Mucosa of descending colon (tissue), 3 donors: Measurements from ENCODE around the gene SH3PXD2A. TPM values are rescaled to one million over a fixed set of nuclear protein-coding genes. Genes with fewer than 3 reads are reported as not detected.
"Not testable (repeated sequence)": the region's sequence is repeated elsewhere in the genome, so short reads cannot be mapped to it uniquely, and the experiment has no call there.

ENCODE experiments used
- ATAC-seq: fragments of 200-7000 bp; cut with Tn5 transposase; one replicate; pipeline ENCODE4 v1.9.1; 2020; ENCODE audit warnings: mild to moderate bottlenecking, moderate library complexity
- DNase-seq, 3 donors: peaks; one replicate each; pipeline ENCODE4 v3.0.0-alpha.2; 2020
- H3K36me3 ChIP-seq: fragments of 200-600 bp; one replicate; pipeline ENCODE4 v1.8.0; 2021; ENCODE audit warnings: low read depth, mild to moderate bottlenecking
- H3K4me1 ChIP-seq: fragments of 200-600 bp; one replicate; pipeline ENCODE4 v1.8.0; 2021; ENCODE audit warnings: low read depth, mild to moderate bottlenecking
- H3K4me3 ChIP-seq: fragments of 200-600 bp; one replicate; pipeline ENCODE4 v1.8.0; 2021; ENCODE audit warnings: mild to moderate bottlenecking
- H3K9me3 ChIP-seq: fragments of 200-600 bp; one replicate; pipeline ENCODE4 v1.8.0; 2021; ENCODE audit warnings: mild to moderate bottlenecking
- intact Hi-C, 2 donors: fragments of 100-400 bp; cut with DNase I in 1 of 2; cut with micrococcal nuclease in 1 of 2; formaldehyde crosslinking; loops; one replicate each; pipeline versions ENCODE4 v1.11.0 to v1.11.1; 2022; cut with DNase I, micrococcal nuclease
- total RNA-seq, 3 donors: library from RNA; stranded (reverse); fragmentation: NEBNext Ultra II Directional in 2 of 3; extraction: Animal tissue kit (Norgen Biotek cat#: 25700) in 2 of 3; gene quantifications; one replicate each; pipeline versions ENCODE4 v1.2.1 to v1.2.4, GENCODE V29; 2021 to 2023
- TF ChIP-seq, protein P1 (sequence below): fragments of 200-600 bp; IDR thresholded peaks from one replicate; pipeline ENCODE4 v1.8.0; 2022; ENCODE audit warnings: antibody characterized with exemption, mild to moderate bottlenecking
- donor health status: DM: no; HTN: no; CAD: no; lungs with moderate emphysema.
- donor health status: DM: no; HTN: no; CAD: no.
- donor health status: DM: no; HTN: yes; CAD: no.

SH3PXD2A gene
- total RNA-seq, 3 donors from 2014 or later = 46.1 to 91.4 (median 60.6) TPM

DNA sequence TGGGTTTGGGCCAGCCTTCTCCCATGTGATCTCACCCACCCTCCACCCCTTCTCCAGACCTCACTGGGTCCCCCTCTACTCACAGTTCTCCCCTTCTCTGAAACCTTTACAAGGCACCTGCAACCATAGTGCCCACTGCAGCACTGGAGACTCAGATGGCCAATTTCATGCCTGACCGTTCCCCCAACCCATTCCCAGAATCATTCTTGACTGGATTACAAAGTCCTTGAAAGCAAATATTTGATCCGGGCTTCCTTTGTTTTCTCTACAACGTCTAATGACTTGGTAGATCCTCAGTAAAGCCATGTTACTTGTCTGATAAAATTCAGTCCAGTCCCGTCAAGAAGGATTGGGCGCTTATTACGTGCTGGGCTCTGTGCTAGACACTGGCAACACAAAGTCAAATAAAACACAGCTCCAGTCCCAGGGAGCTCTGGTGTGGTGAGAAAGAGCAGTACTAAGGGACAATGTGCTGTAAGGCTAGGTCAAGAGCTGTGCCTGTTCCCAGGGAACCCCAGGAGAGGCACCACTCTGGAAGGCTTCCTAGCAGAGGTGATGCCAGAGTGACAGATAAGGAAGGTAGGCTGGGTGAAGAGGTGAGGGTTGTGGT lies 36.5 kb downstream of the SH3PXD2A start:
- peaks cover 38% of the 10 kb centered on the region for H3K4me1 ChIP-seq
- intact Hi-C loops = no loop called here
- no peak overlapping the region for H3K4me3 ChIP-seq
- peak in 1 of 3 donors; percentile 21 for DNase-seq
- TF ChIP-seq, protein P1, sequence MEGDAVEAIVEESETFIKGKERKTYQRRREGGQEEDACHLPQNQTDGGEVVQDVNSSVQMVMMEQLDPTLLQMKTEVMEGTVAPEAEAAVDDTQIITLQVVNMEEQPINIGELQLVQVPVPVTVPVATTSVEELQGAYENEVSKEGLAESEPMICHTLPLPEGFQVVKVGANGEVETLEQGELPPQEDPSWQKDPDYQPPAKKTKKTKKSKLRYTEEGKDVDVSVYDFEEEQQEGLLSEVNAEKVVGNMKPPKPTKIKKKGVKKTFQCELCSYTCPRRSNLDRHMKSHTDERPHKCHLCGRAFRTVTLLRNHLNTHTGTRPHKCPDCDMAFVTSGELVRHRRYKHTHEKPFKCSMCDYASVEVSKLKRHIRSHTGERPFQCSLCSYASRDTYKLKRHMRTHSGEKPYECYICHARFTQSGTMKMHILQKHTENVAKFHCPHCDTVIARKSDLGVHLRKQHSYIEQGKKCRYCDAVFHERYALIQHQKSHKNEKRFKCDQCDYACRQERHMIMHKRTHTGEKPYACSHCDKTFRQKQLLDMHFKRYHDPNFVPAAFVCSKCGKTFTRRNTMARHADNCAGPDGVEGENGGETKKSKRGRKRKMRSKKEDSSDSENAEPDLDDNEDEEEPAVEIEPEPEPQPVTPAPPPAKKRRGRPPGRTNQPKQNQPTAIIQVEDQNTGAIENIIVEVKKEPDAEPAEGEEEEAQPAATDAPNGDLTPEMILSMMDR = no peak
- no peaks in the 10 kb centered on the region for H3K9me3 ChIP-seq
- ATAC-seq = peak; percentile 15
- H3K36me3 ChIP-seq = no peaks in the 10 kb centered on the region

DNA sequence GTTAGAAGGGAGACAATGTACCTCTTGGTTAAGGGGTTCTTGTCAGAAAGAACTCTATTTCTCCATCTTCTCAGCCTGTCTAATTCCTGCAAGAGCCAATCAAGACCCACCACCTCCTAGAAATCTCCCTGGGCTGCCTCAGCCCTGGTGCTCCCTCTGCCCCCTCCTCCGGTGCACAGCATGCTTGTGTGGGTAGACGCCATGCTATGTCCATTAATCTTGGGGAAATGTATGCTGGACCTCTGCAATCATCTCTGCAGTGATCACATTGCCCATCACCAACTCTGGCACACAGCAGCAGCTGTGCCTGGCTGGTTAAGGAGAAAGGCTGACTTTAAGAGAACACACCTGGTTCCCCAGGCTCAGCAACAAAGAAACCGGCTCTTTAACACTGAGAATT lies 37.3 kb downstream of the SH3PXD2A start:
- no peak for DNase-seq
- H3K9me3 ChIP-seq = no peaks in the 10 kb centered on the region
- no peak overlapping the region for H3K4me3 ChIP-seq
- intact Hi-C loops = no loop called here
- H3K36me3 ChIP-seq = no peaks in the 10 kb centered on the region
- H3K4me1 ChIP-seq = peaks cover 38% of the 10 kb centered on the region
- no peak for ATAC-seq
- TF ChIP-seq, protein P1 = no peak

DNA sequence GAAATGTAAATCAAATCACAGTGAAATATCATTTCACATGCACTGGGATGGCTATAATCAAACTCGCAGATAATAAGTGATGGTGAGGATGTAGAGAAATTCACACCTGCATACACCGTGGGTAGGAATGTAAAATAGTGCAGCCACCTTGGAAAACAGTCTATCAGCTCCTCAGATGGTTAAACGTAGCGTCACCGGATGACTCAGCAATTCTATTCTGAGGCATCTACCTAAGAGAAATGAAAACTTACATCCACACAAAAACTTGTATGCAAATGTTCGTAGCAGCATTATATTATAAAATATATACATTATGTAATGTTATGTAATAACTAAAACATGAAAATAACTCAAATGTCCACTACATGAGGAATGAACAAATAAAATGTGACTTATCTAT lies 38.9 kb downstream of the SH3PXD2A start:
- no peak for ATAC-seq
- intact Hi-C loops = no loop called here
- Histone ChIP-seq H3K4me1 (peaks cover 48% of the 10 kb centered on the region), H3K9me3 (no peaks in the 10 kb centered on the region), H3K36me3 (no peaks in the 10 kb centered on the region), H3K4me3 (no peak overlapping the region)
- TF ChIP-seq, protein P1 = no peak
- DNase-seq = no peak

DNA sequence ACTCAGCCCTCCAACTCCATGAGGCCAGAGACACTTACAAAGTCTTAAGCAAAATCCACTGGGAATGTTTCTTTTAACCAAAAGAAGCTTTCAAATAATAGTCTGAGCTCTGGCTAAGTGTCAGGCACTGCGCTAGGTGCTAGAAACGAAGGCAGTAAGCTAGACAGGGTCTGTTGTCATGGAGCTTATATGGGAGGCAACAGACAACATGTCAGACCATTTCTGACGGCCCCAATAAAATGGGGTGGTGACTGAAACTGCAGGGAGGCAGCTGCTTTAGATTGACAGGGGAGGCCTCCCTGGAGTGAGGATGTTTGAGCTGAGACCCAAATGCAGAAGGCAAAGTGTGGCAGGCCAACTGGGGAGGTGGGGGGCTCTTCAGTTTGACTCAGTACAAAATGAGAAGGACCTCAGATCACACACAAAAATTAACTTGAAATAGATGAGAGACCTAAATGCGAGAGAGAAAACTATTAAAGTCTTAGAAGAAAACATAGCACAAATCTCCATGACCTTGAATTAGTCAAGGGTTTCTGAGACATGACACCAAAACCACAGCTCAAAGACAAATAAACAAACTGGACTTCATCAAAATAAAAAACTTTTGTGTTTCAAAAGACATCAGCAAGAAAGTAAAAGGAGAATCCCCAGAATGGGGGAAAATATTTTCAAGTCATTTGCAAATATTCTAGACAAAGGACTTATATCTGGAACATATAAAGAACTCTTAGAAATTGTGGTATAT lies 40.6 kb downstream of the SH3PXD2A start:
- H3K36me3 ChIP-seq = no peaks in the 10 kb centered on the region
- DNase-seq = peak in 2 of 3 donors; percentile 45 to 68
- no peak overlapping the region for H3K4me3 ChIP-seq
- TF ChIP-seq, protein P1 = no peak
- intact Hi-C loops = no loop called here
- peaks cover 44% of the 10 kb centered on the region for H3K4me1 ChIP-seq
- H3K9me3 ChIP-seq = no peaks in the 10 kb centered on the region
- peak; percentile 78 for ATAC-seq

DNA sequence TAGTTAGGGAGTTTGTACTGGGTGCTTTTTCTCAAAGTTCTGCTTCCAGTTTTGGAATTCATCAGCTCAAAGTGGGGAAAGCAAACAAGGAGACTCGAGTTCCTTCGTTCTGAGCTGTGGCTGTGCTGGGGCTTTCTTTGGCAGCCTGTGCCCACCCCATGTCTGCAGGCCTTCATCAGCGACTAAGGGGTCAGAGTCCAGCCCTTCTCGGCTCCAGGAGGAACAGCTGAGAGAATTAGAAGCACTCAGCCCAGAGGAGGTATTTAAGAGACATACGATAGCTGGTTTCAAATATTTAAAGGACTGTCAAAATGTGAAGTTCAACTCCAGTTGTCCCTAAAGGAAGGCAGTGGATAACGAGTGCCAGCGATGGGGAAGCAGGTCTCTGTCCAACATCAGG lies 41.3 kb downstream of the SH3PXD2A start:
- intact Hi-C loops = no loop called here
- H3K36me3 ChIP-seq = no peaks in the 10 kb centered on the region
- DNase-seq (peak in 1 of 3 donors; percentile 44), ATAC-seq (peak; percentile 33)
- no peak overlapping the region for H3K4me3 ChIP-seq
- H3K4me1 ChIP-seq = peaks cover 37% of the 10 kb centered on the region
- TF ChIP-seq, protein P1 = no peak
- H3K9me3 ChIP-seq = no peaks in the 10 kb centered on the region

DNA sequence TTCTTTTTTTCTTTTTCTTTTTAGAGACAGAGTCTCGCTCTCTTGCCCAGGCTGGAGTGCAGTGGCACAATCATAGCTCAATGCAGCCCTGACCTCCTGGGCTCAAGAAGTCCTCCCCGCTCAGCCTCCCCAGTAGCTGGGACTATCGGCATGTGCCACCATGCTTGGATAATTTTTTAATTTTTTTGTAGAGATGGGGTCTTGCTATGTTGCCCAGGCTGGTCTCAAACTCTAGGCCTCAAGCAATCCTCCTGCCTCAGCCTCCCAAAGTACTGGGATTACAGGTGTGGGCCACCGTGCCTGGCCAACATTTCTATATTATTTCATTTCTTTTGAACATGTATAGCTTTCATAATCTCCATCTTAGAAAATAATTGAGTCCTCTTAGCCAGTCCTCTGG lies 42.1 kb downstream of the SH3PXD2A start:
- H3K36me3 ChIP-seq, H3K9me3 ChIP-seq, DNase-seq, intact Hi-C loops, H3K4me3 ChIP-seq, ATAC-seq: not testable (repeated sequence)
- peaks cover 37% of the 10 kb centered on the region for H3K4me1 ChIP-seq
